Peyer's patch (tissue), 4 donors: Measurements from ENCODE around the gene KLHDC7B. TPM values are rescaled to one million over a fixed set of nuclear protein-coding genes. Genes with fewer than 3 reads are reported as not detected.
A peak's percentile ranks its signal among the peaks of the same experiment; 100 is the strongest.

Experiments used
- DNase-seq, 3 donors: peaks; one replicate each; pipeline ENCODE4 v3.0.0-alpha.2; 2017 to 2019
- H3K27ac ChIP-seq, 4 donors: fragments of 200-600 bp; sonication (generic); one replicate each; pipeline ENCODE4 v1.5.1; 2016 to 2019
- H3K27me3 ChIP-seq, 2 donors: fragments of 200-600 bp; sonication (generic); one replicate each; pipeline ENCODE4 v1.5.1; 2019
- H3K36me3 ChIP-seq, 3 donors: fragments of 200-600 bp; sonication (generic); one replicate each; pipeline ENCODE4 v1.5.1; 2016 to 2019
- H3K4me1 ChIP-seq, 4 donors: fragments of 200-600 bp; sonication (generic); one replicate each; pipeline ENCODE4 v1.5.1; 2016 to 2019
- H3K4me3 ChIP-seq, 4 donors: fragments of 200-600 bp; sonication (generic); 1 replicate in 3 of 4; 2 replicates in 1 of 4; pipeline ENCODE4 v1.5.1; 2016 to 2019; ENCODE audit warnings: mild to moderate bottlenecking in 1 of 4
- H3K9me3 ChIP-seq, 4 donors: fragments of 200-600 bp; sonication (generic); one replicate each; pipeline ENCODE4 v1.5.1; 2016 to 2019; ENCODE audit warnings: mild to moderate bottlenecking in 1 of 4
- POLR2A ChIP-seq, 2 donors: fragments of 450-650 bp; IDR thresholded peaks; one replicate each; pipeline ENCODE4 v1.5.1; 2017; ENCODE audit warnings: antibody characterized with exemption in 2 of 2, mild to moderate bottlenecking in 2 of 2, moderate library complexity in 2 of 2
- total RNA-seq, 4 donors: library from RNA; depleted of rRNA; stranded (reverse); fragments of >200 nt; gene quantifications; one replicate each; pipeline ENCODE4 v1.1.0, GENCODE V29; 2016
- TF ChIP-seq, protein P1 (sequence below), 6 experiments: fragments of 450-650 bp in 4 of 6; fragments of 200-600 bp in 2 of 6; sonication (generic) in 1 of 6; IDR thresholded peaks; one replicate each; pipeline ENCODE4 v1.5.1; 2017 to 2019; ENCODE audit warnings: antibody characterized with exemption in 6 of 6, mild to moderate bottlenecking in 3 of 6, moderate library complexity in 1 of 6

The KLHDC7B gene
- total RNA-seq, 4 donors from 2014 or later = 1.1 TPM; not detected in 3

GRCh38 chr22:50595189-50595588 lies 49.5 kb downstream of the KLHDC7B start:
- Histone ChIP-seq H3K9me3 (no peaks in the 10 kb centered on the region), H3K36me3 (no peaks in the 10 kb centered on the region), H3K27me3 (peaks cover 0 to 7% of the 10 kb centered on the region in 2 donors), H3K4me1 (peaks cover 0 to 6% (median 2%) of the 10 kb centered on the region in 4 donors), H3K27ac (no peak overlapping the region), H3K4me3 (no peak overlapping the region)
- no peak for DNase-seq
- no peak for TF ChIP-seq POLR2A (IDR thresholded peaks at IDR 0.05)
- TF ChIP-seq, protein P1, sequence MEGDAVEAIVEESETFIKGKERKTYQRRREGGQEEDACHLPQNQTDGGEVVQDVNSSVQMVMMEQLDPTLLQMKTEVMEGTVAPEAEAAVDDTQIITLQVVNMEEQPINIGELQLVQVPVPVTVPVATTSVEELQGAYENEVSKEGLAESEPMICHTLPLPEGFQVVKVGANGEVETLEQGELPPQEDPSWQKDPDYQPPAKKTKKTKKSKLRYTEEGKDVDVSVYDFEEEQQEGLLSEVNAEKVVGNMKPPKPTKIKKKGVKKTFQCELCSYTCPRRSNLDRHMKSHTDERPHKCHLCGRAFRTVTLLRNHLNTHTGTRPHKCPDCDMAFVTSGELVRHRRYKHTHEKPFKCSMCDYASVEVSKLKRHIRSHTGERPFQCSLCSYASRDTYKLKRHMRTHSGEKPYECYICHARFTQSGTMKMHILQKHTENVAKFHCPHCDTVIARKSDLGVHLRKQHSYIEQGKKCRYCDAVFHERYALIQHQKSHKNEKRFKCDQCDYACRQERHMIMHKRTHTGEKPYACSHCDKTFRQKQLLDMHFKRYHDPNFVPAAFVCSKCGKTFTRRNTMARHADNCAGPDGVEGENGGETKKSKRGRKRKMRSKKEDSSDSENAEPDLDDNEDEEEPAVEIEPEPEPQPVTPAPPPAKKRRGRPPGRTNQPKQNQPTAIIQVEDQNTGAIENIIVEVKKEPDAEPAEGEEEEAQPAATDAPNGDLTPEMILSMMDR (IDR thresholded peaks at IDR 0.05) = no peak

DNA sequence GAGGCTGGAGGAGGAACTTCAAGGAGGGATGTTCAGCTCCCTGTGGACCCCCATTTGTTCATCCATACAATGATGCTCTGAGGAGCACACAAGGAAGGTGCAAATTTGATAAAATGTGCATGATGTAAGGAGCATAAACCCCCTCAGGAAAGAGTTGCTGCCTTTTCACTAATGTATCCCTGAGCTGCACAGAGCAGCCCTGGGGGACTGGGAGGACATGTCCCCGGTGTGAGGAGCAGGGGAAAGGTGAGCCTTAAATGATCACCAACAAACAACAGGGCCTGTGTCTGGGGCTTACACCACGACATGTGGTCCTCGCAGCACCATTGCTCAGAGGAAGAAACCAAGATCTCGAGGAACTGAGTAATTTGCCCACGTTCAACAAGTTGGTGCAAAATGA lies 51.4 kb downstream of the KLHDC7B start:
- no peak for DNase-seq
- Histone ChIP-seq H3K4me1 (peaks cover 0 to 12% (median 6%) of the 10 kb centered on the region in 4 donors), H3K4me3 (no peak overlapping the region), H3K27me3 (peaks cover 0 to 15% of the 10 kb centered on the region in 2 donors), H3K27ac (no peak overlapping the region), H3K36me3 (no peaks in the 10 kb centered on the region), H3K9me3 (no peaks in the 10 kb centered on the region)
- TF ChIP-seq POLR2A (IDR thresholded peaks at IDR 0.05) = no peak
- TF ChIP-seq, protein P1 (IDR thresholded peaks at IDR 0.05) = no peak

- H3K27me3 ChIP-seq = peaks cover 0 to 33% of the 10 kb centered on the region in 2 donors
- no peak for TF ChIP-seq POLR2A (IDR thresholded peaks at IDR 0.05)
- TF ChIP-seq, protein P1 (IDR thresholded peaks at IDR 0.05) = no peak
- DNase-seq = peak in 2 of 3 donors; percentile 67 to 73
- peak overlapping the region; percentile 5 to 59 (median 54) for H3K4me3 ChIP-seq
- H3K4me1 ChIP-seq = peaks cover 0 to 12% (median 6%) of the 10 kb centered on the region in 4 donors
- no peaks in the 10 kb centered on the region for H3K36me3 ChIP-seq
- H3K27ac ChIP-seq = no peak overlapping the region
- no peaks in the 10 kb centered on the region for H3K9me3 ChIP-seq
Observed at GRCh38 chr22:50599816-50600455, 54.2 kb downstream of the KLHDC7B start.

- no peak for TF ChIP-seq POLR2A (IDR thresholded peaks at IDR 0.05)
- TF ChIP-seq, protein P1 (IDR thresholded peaks at IDR 0.05) = no peak
- Histone ChIP-seq H3K9me3 (no peaks in the 10 kb centered on the region), H3K27me3 (peaks cover 0 to 33% of the 10 kb centered on the region in 2 donors), H3K4me1 (peaks cover 0 to 12% (median 6%) of the 10 kb centered on the region in 4 donors), H3K36me3 (no peaks in the 10 kb centered on the region), H3K27ac (no peak within 1 kb of the TSS), H3K4me3 (peak within 1 kb of the TSS; percentile 5 to 59 (median 54))
- DNase-seq = peak in 1 of 3 donors; percentile 55
Observed at GRCh38 chr22:50600538-50600937, 54.8 kb downstream of the KLHDC7B start, which contains the start of gene MAPK8IP2. MAPK8IP2 (plus strand) TSS chr22:50600793; CDS start chr22:50600819, 26 bp downstream.

Other genes starting within 250 kb of the KLHDC7B start
- gene PLXNB2, start 238.3 kb upstream of the KLHDC7B start, total RNA-seq = 100 to 1,000 TPM; 182 to 597 (median 307) TPM
- 10 to 100 TPM in 1 of 4 donors, 1 to 10 TPM in 3; 5.4 to 14.9 (median 6.3) TPM for gene DENND6B, start 218.9 kb upstream of the KLHDC7B start, total RNA-seq
- 100 to 1,000 TPM in 2 of 4 donors, 10 to 100 TPM in 2; 82.8 to 201 (median 111) TPM for gene PPP6R2, start 202.6 kb upstream of the KLHDC7B start, total RNA-seq
- gene SBF1, start 70.9 kb upstream of the KLHDC7B start, total RNA-seq = 100 to 1,000 TPM in 3 of 4 donors, 10 to 100 TPM in 1; 72.0 to 133 (median 121) TPM
- 1 to 10 TPM in 3 of 4 donors, under 1 TPM in 1; 0.83 to 8.4 (median 5.8) TPM for gene ADM2, start 64.4 kb upstream of the KLHDC7B start, total RNA-seq
- gene MIOX, start 59.0 kb upstream of the KLHDC7B start, total RNA-seq = not detected
- 10 to 100 TPM; 68.5 to 94.9 (median 83.3) TPM for gene LMF2, start 38.2 kb upstream of the KLHDC7B start, total RNA-seq
- gene NCAPH2, start 37.7 kb upstream of the KLHDC7B start, total RNA-seq = 10 to 100 TPM; 34.0 to 85.8 (median 41.2) TPM
- 1 to 10 TPM in 3 of 4 donors, not detected in 1; 1.2 to 6.3 (median 4.5) TPM for gene SCO2, start 20.3 kb upstream of the KLHDC7B start, total RNA-seq
- 10 to 100 TPM; 53.5 to 93.9 (median 88.3) TPM for gene TYMP, start 15.9 kb upstream of the KLHDC7B start, total RNA-seq
- gene SYCE3, start 17.0 kb downstream of the KLHDC7B start, total RNA-seq = not detected
- gene CPT1B, start 32.5 kb downstream of the KLHDC7B start, total RNA-seq = 100 to 1,000 TPM in 1 of 4 donors, 10 to 100 TPM in 3; 51.2 to 133 (median 56.5) TPM
- gene CHKB, start 37.0 kb downstream of the KLHDC7B start, total RNA-seq = 100 to 1,000 TPM; 111 to 278 (median 156) TPM
- 1 to 10 TPM in 1 of 4 donors, under 1 TPM in 2, not detected in 1; 0.66 to 1.2 (median 0.83) TPM for gene MAPK8IP2, start 54.9 kb downstream of the KLHDC7B start, total RNA-seq
- 100 to 1,000 TPM in 3 of 4 donors, 10 to 100 TPM in 1; 84.2 to 130 (median 124) TPM for gene ARSA, start 82.3 kb downstream of the KLHDC7B start, total RNA-seq
- gene SHANK3, start 126.9 kb downstream of the KLHDC7B start, total RNA-seq = 10 to 100 TPM in 2 of 4 donors, 1 to 10 TPM in 2; 2.8 to 36.3 (median 10.8) TPM
- gene ACR, start 192.3 kb downstream of the KLHDC7B start, total RNA-seq = not detected
- gene RABL2B, start 237.7 kb downstream of the KLHDC7B start, total RNA-seq = 10 to 100 TPM; 10.2 to 41.3 (median 27.7) TPM